SK-N-SH (cell line): Measurements from ENCODE around the gene TARBP1.

Source experiments
- EP300 ChIP-seq, 2 experiments: IDR thresholded peaks; 2 replicates each; pipeline versions ENCODE4 v1.4.0 to v1.6.1; 2012; ENCODE audit warnings: borderline replicate concordance in 1 of 2, low read depth in 1 of 2, low read length in 1 of 2
- FOSL2 ChIP-seq: IDR thresholded peaks from 2 replicates; pipeline ENCODE4 v1.4.0; 2012; ENCODE audit warnings: low read depth, mild to moderate bottlenecking, moderate library complexity, borderline replicate concordance
- TF ChIP-seq, protein P1 (sequence below): fragments of 200-600 bp; sonication (generic); IDR thresholded peaks from 2 replicates; pipeline ENCODE4 v1.6.1; 2017; ENCODE audit warnings: antibody characterized with exemption, mild to moderate bottlenecking, moderate library complexity

GRCh38 chr1:234375672-234376071, 103.3 kb downstream of the TARBP1 start:
- TF ChIP-seq, protein P1, sequence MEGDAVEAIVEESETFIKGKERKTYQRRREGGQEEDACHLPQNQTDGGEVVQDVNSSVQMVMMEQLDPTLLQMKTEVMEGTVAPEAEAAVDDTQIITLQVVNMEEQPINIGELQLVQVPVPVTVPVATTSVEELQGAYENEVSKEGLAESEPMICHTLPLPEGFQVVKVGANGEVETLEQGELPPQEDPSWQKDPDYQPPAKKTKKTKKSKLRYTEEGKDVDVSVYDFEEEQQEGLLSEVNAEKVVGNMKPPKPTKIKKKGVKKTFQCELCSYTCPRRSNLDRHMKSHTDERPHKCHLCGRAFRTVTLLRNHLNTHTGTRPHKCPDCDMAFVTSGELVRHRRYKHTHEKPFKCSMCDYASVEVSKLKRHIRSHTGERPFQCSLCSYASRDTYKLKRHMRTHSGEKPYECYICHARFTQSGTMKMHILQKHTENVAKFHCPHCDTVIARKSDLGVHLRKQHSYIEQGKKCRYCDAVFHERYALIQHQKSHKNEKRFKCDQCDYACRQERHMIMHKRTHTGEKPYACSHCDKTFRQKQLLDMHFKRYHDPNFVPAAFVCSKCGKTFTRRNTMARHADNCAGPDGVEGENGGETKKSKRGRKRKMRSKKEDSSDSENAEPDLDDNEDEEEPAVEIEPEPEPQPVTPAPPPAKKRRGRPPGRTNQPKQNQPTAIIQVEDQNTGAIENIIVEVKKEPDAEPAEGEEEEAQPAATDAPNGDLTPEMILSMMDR, result no peak
- TF ChIP-seq FOSL2 (no peak), EP300 (IDR thresholded peaks at IDR 0.05; ENCODE audit: borderline replicate concordance in 1 of 2, low read depth in 1 of 2, low read length in 1 of 2) (no peak)
